Stimulated activated CD8-positive, alpha-beta memory T cell treated with anti-CD3 and anti-CD28 coated beads, Interleukin-7, amount 100 ng/mL, for 24 hours (primary cell): ENCODE results near the gene RERE.

Experiments used
- DNase-seq: peaks from one replicate; pipeline ENCODE4 v3.0.0-alpha.2; 2020; ENCODE audit warnings: low read depth

Gene RERE

DNA sequence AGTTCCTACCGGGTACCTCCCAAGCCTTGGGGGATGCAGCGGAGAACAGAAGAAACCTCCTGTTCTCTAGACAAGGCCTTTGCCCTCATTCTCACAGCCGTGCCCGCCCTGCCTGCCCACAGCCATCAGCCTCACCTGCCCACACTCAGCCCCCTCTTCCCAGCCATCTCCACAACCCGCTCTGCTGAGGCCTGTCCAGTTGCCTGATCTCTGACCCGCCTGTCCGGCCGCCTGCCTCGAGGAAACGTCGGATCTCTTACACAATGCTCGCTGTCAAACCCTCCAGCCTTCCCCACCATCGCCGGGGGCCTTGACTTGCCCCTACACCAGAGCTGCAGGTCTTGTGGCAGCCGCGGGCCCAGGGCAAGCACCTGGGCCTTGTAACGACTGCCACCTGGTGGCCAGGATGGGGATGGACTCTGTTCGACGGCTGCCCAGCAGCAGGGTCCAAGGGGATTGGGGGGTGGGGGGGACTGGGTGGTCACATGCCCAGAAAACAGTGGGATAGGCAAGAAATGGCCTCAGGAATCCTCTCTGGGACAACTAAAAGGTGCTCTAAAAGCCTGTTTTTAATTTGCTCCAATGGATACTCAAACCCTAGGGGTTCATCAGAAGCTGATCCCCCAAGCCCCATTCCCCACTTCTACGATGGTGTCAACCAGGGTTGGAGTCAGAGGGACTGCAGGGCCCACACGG lies 468.5 kb downstream of the RERE start:
- peak; percentile 50 for DNase-seq

DNA sequence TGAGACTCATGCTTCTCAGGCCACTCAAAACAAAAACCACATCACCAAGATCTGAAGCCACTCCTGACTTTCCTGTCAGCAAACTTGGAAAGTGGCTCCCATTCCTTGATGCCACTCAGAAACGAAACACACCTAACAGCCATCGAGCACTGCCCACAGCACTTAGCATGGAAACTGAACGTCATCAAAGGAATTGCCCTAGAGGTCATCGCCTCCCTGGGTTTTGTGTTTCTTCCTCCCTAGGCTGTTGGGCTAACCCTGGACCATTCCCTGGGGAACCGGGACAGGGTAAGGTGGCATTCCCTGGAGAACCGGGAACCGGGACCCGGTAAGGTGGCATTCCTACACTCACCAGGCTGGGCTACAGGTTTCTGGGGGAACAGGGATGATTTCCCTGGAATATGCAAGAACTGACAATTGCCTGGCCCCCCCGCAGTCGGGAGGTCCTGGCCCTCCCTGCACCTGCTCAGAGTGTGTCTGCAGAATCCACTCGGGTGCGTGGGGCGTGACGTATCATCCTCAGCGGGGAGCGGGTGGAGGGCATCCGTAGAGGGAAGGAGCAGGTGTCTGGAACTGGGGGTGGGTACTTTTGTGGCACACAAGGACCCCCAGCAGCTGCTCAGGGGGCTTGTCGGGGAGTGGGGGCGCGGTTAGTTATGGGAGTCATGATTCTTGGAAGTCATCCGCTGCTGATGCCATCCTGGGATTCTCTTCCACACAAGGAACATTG lies 469.2 kb downstream of the RERE start:
- DNase-seq: no peak

DNA sequence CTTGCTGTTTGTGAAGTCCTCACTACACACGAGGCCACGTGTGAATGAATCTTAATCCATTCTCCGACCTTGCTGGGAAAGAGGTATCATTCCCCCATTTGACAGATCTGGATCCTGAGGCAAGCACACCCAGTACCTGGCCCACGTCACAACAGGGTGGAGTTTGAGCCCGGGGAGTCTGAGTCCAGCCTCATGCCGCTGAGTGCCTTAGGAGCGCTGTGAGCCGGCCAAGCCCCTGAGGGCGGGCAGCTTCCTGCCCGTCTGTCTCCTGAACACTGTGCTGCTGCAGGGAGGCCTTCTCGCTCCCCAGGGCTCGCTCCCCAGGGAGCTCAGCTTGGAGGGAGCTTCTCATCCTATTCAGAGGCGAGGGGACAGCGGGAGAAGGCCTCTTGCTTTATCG lies 469.8 kb downstream of the RERE start:
- no peak for DNase-seq

DNA sequence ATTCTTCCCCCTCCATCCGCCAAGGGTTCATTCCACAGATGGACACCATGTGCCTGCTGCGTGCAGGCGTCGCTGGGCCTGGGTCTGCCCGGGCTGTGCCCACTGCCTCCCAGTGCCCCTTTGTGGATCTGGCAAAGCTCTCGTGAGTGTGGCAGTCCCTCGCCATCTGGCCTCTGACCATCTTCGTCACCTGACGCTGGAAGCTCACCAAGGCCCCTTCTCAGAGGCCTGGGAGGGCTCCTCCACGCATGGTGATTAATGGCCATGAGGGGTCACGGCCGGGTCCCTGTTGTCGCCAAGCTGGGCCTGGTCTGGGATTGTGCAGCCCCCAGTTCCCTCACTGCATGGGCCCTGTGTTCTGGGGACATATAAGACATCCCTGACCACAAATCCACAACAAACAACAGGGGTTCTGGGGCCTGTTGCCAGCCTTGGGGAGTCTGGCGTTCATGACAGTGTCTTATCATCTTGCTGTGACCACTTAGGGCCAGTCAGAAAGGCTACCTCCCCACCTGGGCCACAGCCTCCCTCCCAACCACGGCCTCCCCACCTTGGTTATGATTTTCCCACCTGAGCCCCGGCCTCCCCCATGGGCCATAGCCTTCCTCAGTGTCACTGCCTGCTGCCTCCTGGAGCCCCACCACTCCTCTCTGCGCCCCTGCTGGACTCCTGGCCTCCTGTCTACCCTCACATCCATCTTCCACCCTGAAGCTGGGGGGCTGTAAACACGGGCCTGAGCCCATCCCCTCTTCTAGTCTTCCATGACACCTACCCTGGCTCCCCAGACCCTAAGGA lies 471.6 kb downstream of the RERE start:
- DNase-seq: no peak

DNA sequence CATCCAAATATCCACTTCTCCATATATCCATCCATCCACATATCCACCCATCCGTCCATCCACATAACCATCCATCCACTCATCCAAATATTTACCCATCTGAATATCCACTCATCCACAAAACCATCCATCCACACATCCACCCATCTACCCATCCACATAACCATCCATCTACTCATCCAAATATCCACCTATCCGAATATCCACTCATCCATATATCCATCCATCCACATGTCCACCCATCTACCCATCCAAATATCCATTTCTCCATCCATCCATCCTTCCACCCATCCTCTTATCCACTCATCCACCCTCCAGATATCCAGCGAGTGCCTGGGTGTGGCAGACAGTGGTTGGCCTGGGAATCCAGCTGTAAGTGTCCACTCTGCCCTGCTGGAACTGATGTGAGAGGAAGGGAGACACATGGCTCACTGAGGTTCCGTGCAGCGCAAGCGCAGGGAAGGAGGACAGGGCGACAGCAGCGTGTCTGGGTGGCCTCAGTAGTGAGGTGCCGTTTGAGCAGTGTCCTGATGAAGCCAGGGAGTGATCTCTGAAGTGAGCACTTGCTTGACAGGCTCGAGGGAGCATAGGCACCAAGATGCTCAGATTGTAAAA lies 472.4 kb downstream of the RERE start:
- DNase-seq: no peak

DNA sequence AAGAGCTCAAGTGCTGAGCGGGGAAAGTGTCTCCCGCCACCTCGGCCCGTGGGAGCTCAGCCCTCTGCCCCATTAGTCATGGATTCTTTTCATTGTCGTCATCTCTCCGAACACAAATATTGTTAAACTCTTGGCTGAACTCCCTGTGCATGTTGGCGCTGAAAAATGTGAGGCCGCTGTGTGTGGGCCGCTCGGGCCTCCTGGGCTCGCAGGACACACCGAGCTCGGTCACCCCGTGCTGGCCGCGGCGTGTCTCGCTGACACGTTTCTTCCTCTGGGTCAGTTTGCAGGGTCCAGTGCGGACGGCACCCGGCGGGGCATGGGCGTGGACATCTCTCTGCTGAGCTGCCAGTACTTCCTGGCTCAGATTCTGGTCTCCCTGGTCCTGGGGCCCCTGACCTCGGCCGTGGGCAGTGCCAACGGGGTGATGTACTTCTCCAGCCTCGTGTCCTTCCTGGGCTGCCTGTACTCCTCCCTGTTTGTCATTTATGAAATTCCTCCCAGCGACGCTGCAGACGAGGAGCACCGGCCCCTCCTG lies 473.9 kb downstream of the RERE start:
- no peak for DNase-seq

DNA sequence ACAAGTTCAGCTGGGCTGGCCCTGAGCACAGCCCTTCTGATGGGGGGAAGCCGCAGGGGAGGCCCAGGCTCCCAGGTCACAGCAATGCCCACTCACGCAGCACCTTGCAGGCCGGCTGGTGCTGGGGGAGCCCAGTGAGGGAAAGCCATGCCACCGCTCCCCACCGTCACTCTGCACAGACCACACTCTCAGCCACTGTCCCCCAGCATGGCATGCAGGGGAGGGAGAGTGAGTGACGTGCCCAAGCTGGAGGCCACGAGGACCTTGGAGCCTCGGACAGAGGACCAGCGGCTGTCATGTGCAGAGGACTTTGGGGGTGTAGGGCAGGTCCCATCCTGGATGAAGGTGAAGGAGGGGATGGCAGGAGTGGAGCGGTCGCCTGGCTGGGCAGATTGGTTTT lies 474.4 kb downstream of the RERE start:
- DNase-seq: no peak

DNA sequence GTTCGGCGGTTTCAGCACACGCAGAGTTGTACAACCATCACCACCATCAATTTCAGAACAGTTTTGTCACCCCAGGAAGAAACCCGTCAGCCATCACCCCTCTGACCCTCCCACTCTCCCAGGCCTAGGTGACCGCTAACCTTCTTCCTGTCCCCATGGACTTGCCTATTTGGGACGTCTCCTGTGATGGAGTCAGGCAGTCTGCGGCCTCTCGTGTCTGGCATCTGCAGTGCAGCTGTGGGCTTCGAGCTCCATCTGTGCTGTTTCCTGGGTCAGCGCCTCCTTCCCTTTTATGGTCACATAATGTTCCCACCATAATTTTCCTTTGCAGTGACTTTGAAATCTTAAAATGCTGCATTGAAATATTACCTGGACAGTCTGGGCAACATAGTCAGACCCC lies 475.1 kb downstream of the RERE start:
- DNase-seq: no peak

DNA sequence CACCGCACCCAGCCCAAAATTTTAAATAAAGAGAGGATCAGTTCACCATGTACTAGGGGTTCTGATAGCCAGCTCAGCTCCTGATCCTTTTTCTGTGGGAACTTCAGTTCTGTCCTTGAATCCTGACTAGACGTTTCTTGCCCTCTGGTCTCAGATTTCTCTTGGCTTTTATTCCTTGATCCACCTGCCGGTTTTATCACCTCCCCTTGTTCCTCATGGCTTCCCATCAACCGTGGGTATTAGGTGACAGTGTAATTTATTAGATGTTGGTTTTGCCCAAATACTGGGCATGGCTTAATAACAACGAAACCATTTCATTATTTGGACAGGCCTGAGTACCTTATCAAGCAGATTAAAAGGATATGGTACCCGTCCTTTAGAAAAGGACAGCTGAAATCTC lies 477.0 kb downstream of the RERE start:
- DNase-seq: no peak

DNA sequence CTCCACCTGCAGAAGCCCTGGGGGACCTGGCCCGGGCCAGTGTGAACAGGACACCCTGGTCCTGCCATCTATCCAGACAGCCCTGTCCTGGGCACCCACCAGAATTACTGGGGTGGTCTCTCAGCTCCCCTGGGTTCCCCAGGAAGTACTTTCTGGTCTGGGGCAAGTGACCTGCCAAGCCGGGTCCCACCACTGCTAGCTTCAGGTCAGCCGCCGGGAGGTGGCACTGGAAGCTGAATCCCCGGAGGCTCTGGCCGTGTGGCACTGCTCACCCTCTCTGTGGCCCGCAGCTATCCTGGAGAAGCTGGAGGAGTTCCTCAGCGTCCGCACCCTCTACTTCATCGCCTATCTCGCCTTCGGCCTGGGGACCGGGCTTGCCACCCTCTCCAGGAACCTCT lies 478.2 kb downstream of the RERE start:
- no peak for DNase-seq

DNA sequence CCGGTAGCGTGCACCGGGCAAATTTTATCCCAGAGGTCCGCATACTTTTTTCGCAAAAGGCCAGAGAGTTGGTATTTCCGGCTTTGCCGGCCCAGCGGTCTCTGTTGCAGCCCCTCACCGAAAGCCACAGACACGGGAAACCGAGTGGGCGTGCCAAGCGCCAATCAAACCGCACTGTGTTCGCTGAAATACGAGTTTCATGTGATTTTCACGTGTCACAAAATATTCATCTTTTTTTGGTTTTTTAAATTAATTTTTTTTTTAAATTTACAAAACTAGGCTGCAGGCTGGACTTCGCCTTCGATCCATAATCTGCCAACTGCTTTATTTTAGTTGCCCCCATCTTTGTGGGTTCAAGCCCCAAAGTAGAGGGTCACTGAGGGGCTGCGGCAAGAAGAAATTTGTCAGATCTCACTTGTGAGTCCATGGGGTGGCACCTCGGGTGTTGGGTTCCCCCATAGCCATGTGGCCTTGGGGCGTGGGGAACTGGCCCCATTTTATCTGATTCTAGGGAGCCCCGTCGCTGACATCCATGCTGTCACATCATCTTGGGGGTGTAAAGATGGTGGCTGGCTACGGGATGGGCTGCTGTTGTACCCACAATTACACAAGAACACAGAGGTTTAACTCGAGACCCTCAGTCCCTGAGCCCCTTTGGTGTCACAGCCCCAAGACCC lies 478.8 kb downstream of the RERE start:
- no peak for DNase-seq

DNA sequence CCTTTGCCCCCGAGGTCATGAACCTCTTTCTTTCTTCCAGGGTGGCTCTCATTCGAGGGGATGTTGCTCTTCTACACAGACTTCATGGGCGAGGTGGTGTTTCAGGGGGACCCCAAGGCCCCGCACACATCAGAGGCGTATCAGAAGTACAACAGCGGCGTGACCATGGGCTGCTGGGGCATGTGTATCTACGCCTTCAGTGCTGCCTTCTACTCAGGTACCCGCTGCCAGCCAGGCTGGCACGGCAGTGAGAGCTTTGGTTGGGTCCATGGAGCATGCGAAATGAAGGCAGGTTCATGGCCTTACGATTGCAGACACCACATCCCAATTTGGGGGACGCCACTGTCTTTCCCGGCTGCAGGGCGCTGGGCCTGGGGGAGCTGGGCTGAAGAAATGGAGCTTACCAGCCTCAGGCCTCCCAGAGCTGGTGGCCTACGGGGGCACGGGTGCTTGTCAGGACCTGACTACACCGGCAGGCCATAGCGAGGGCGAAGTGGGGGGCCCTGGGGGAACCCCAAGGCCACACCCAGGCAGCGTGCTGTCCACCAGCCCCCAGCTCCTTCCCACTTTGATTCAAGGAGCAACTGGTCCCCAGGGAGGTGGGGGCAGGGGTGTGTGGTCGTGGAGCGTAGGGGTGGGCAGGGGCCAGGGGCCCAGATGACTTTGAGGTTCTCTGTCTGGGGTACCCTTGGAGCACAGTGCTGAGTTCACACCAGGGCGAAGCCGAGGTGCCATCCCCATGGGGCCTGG lies 479.5 kb downstream of the RERE start:
- no peak for DNase-seq

DNA sequence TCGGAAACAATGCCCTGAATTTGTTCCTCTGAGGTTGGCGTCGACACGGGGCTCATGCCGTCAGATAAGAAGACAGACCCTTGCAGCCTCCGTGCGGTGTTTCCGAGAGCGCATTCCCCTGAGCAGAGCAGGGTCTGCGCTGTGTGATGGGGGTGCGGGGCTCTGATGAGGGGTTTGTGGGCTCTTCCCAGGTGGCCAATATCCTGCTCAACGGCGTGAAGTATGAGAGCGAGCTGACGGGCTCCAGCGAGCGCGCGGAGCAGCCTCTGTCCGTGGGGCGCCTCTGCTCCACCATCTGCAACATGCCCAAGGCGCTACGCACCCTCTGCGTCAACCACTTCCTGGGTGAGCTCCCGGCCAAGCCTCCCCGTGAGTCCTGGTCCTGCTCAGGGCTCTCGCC lies 482.2 kb downstream of the RERE start:
- no peak for DNase-seq

DNA sequence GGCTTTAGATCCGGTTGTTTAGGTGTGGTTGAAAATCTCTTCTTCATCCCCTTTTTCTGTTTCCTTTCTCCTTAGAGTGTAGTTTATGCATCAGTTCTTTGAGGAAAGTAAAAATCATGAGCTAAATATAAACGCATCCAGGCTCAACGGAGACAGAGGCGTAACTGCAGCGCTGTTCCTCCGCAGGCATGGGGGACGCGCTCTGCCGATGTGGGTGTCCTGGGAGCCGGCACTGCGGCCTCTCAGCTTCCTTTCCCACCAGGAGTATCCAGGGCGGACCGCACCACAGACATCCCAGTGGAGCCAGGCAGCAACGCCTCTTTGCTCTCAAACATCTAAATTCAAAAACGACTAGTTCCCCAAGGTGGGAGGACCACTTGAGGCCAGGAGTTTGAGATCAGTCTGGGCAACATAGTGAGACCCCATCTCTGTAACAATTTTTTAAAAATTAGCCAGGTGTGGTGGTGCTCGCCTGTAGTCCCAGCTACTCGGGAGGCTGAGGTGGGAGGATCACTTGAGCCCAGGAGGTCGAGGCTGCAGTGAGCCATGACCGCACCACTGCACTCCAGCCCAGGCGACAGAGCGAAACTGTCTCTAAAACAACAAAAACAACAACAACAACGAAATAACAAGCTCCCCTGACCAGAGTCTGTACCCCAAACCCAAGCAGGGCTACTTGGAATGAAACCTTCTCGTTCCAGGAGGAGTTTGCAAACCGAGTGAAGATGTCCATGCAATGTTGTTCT lies 483.2 kb downstream of the RERE start:
- DNase-seq: no peak

DNA sequence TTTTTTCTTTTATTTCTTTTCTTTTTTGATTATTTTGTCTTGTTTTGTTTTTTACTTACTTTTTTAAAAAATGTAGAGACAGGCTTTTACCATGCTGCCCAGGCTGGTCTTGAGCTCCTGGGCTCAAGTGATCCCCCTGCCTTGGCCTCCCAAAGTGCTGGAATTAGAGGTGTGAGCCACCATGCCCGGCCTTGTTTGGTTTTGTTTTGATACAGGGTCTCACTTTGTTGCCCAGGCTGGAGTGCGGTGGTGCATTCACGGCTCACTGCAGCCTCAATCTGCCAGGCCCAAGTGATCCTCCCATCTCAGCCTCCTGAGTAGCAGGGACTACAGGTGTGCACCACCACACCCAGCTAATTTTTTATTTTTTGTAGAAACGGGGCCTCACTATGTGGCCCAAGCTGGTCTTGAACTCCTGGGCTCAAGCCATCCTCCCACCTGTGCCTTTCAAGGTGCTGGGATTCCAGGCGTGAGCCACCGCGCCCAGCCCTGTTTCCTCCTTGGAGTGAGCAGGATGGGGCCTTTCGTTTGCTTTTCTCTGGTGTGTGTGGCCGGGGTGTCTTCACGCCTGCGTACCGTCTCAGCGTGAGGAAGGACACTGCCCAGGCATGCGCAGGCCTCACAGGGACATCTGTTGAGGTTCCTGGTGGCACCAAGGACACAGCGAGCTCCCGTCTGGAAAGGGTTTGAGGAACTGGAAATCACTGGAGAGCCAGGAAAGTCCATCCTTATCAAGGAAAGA lies 484.0 kb downstream of the RERE start:
- no peak for DNase-seq

DNA sequence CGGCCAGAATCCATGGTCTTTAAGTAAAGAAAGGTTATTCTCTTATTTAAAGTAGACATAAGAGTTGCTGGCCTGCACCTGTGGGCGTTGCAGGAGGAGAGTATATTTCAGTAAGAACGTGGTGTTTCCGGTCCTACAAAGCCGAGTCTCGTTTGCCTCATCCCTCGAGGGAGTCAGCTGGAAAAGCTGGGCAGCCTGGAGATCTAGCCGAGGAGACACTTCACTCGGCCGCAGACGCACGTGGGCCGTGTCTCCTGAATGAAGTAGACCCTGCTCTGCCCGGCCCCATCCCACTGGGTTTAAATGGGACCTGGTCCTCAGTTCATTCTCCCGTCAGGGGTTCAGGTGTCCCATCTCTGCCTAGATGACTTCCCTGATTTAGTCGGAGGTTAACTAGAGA lies 484.6 kb downstream of the RERE start:
- DNase-seq: no peak

DNA sequence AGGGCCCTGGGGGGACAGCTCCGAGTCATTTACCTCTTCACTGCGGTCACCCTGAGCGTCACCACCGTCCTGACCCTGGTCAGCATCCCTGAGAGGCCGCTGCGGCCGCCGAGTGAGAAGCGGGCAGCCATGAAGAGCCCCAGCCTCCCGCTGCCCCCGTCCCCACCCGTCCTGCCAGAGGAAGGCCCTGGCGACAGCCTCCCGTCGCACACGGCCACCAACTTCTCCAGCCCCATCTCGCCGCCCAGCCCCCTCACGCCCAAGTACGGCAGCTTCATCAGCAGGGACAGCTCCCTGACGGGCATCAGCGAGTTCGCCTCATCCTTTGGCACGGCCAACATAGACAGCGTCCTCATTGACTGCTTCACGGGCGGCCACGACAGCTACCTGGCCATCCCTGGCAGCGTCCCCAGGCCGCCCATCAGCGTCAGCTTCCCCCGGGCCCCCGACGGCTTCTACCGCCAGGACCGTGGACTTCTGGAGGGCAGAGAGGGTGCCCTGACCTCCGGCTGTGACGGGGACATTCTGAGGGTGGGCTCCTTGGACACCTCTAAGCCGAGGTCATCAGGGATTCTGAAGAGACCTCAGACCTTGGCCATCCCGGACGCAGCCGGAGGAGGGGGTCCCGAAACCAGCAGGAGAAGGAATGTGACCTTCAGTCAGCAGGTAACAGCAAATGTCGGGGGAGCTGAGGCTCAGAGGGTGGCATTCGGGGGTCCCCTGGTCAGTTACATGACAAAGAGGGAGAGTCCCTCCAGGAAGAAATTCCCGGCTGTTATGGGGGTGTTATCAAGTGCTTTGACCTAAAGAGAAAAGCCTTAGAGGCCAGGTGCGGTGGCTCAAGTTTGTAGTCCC lies 486.9 kb downstream of the RERE start:
- DNase-seq: no peak

DNA sequence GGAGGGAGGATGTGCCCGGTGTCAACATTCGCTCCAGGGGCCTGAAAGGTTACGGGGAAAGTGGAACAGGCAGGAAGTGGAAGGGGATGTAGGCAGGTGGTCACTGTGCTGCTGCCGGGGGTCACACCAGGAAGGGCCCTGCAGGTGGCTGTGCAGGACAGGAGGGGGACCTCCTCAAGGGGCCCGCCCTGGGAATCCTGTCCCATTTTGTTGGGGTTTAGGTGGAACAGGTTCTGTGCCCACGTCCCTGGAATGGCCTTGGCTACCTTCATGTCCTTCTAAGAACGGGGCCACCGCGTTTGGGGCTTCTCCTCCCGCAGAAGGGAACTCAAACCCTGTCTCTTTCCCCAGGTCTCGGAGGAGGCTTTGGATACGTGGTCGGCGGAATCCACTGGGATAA lies 487.6 kb downstream of the RERE start:
- DNase-seq: no peak

DNA sequence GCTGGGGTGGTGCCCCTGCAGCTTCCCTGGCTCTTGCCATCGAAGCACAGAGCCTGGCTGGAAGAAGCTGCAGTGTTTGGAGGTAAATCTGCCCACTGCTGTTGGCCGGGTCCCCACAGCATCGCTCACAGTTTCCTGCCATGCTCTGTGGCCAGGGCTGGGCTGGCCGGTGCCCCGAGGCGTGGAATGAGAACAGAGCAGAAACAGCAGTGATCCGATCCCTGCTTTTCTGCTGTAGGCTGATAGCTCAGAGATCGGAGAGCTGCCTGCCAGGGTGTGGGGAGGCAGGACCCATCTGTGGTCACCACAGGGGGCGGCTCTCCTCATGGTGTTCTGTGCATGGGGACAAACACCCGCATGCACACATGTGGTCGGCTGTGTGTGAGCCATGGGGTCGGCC lies 488.0 kb downstream of the RERE start:
- no peak for DNase-seq
